GM18907 (cell line): ENCODE data around the gene EIF3K.

Experiments
- ATAC-seq: cut with Tn5 transposase; IDR thresholded peaks from one replicate; pipeline ENCODE4 v1.9.1; 2021; ENCODE audit warnings: mild to moderate bottlenecking, moderate library complexity; ENCODE audit not compliant: unreplicated experiment

EIF3K gene

DNA sequence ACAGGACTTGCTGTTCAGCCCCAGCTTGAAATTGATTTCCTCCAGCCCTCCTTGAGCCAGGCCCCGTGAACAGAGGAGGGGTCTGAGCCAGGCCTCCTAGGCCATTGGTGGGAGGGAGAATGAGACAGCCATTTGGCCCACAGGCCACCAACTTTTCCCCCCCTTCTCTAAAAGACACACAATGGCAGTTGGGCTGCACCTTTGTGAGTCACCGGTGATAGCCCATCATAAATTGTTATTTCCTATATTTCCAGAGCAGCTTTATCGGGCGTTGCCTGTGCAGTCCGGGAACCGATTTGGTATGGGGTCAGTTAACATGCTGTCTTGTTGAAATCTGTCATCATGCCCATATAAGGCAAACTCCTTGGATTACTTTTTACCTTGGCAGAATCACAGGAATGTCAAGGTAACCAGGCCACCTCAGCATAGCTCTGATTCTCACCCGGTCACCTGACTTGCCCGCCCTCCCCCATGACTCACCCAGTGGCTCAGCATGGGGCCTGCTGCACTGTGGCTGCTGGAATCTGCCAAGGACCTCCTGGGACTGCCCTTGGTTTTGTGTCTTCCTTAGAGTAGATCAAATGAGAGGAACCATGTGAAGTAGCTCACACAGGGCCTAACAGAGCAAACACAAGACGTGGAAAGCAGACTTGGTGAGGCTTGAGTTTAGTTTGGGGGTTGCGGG is 64.5 kb downstream of the EIF3K start:
- ATAC-seq = no peak

DNA sequence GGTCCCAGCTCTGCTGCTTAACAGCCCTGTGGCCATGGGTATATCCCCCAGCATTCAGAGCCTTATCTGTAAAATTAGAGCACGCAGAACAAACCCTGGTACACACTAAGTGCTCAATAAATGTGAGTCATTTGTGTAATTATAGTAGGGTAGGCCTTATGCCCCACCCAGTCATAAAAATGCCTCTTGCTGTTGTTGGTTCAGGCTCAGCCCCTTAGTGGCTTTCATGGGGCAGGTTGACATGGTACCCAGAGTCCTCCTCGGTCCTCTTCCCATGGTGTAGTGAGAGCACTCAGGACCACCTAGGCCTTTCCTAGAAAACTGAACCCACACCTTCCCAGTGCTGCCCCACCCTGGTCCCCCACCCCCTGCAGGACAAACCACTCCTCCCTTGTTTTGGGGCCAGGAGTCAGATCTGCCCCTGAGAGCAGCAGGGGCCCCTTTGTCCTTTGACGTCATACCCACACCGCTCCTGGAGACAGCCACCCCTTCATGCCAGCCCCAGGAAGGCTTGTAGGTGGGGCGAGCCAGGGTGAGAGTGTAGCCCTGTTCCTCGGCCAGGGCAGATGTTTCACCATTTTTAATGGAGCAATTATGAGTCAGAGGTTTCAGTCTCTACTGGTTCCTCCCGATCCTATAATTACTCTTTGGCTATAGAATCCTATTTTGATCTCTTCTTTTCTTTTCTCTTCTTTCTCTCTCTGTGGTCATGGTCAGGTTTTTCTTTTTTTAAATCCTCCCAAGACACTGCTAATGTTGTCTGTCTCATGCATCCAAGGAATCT is 65.3 kb downstream of the EIF3K start:
- ATAC-seq = no peak

DNA sequence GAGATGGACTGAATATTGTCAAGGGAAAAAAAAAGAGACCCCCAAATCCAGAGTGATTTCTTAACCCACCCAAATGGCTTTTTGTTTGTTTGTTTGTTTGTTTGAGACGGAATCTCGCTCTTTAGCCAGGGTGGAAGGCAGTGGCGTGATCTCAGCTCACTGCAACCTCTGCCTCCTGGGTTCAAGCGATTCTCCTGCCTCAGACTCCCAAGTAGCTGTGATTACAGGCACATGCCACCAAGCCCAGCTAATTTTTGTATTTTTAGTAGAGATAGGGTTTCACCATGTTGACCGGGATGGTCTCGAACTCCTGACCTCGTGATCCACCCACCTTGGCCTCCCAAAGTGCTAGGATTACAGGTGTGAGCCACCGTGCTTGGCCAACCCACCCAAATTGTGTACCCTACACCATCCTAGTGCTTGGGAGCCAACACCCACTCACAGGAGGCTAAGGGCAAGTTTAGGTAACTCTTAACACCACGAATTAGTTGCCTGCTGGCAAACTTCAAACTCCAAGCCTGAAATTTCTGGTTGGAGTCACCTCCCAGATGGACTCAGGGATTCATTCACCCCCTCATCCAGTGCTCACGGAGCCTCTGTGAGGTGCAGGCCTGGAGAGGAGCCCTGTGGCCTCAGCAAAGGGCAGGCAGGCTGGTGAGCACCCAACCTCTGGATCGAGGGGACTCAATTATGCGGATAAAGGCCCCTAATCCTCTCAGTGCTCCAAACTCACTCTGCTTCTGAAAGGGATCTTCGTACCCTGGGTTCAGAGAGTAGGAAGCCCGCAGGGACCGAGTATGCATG is 66.1 kb downstream of the EIF3K start:
- ATAC-seq = no peak

GRCh38 chr19:38685666-38686529 is 66.9 kb downstream of the EIF3K start:
- ATAC-seq = peak; percentile 20

DNA sequence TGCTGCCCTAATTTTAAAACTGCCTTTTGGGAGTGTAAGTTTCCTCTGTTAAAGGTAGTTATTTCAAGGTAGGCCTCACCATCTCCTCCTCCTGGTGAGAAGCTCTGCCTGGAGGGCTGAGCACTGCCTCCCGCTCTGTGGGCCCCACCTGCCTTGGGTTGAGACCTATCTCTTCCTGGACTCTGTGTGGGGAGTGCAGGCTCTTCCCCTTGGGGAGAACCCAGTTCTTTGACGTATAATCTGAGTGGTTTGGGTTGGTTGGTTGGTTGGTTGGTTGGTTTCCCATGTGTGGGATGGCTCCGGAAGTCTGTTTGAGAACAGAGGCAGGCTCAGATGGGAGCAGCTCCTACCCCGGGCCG is 67.5 kb downstream of the EIF3K start:
- peak; percentile 50 for ATAC-seq
